HEK293 (cell line): ENCODE data around the gene SLC51A.

ENCODE experiments used
- CTCF ChIA-PET: fragments of 350-600 bp; formaldehyde crosslinking; extraction: SDS; loops from one replicate; lab custom pipeline; 2021; ENCODE audit warnings: antibody characterized with exemption; lab: Yijun Ruan, JAX
- POLR2A ChIA-PET: fragments of 300-600 bp; formaldehyde crosslinking; extraction: SDS; loops from one replicate; lab custom pipeline; 2020; ENCODE audit warnings: antibody characterized with exemption, inconsistent platforms; lab: Yijun Ruan, JAX
- H3K27ac ChIP-seq: fragments of 200-500 bp; sonication (Bioruptor generic); 2 replicates; pipeline ENCODE4 v1.5.1; 2014; ENCODE audit warnings: low read depth, low read length, control low read depth, inconsistent platforms; ENCODE audit errors: extremely low read depth
- H3K36me3 ChIP-seq, 2 experiments: fragments of 200-500 bp in 1 of 2; sonication (Bioruptor generic) in 1 of 2; 1 replicate in 1 of 2; 2 replicates in 1 of 2; pipeline ENCODE4 v1.5.1; 2014 to 2017; ENCODE audit warnings: inconsistent platforms in 2 of 2, low read length in 2 of 2; ENCODE audit not compliant: control insufficient read depth in 2 of 2, insufficient read depth in 1 of 2
- H3K4me1 ChIP-seq: fragments of 200-500 bp; sonication (Bioruptor generic); 2 replicates; pipeline ENCODE4 v1.5.1; 2014; ENCODE audit warnings: mild to moderate bottlenecking, low read length, inconsistent platforms; ENCODE audit not compliant: control insufficient read depth, insufficient read depth
- H3K4me3 ChIP-seq: 2 replicates; pipeline ENCODE4 v1.5.1; 2011; ENCODE audit warnings: low read depth, mild to moderate bottlenecking, control low read depth, low read length, moderate library complexity
- H3K9me3 ChIP-seq: fragments of 200-500 bp; sonication (Bioruptor generic); 2 replicates; pipeline ENCODE4 v1.5.1; 2014; ENCODE audit warnings: low read depth, low read length, inconsistent platforms; ENCODE audit not compliant: control insufficient read depth, insufficient read depth
- BCL11B ChIP-seq: fragments of 450-650 bp; formaldehyde crosslinking; IDR thresholded peaks from 2 replicates; pipeline ENCODE4 v1.5.1; 2016; ENCODE audit warnings: low read depth, missing biosample characterization, missing genetic modification characterization
- HOXD13 ChIP-seq: sonication (generic); formaldehyde crosslinking; IDR thresholded peaks from 2 replicates; pipeline ENCODE4 v1.8.0; 2022; ENCODE audit warnings: missing genetic modification reagents, borderline replicate concordance
- KLF17 ChIP-seq: fragments of 450-650 bp; formaldehyde crosslinking; IDR thresholded peaks from 2 replicates; pipeline ENCODE4 v1.5.1; 2016; ENCODE audit warnings: missing biosample characterization, missing genetic modification characterization
- MYNN ChIP-seq: fragments of 450-650 bp; formaldehyde crosslinking; IDR thresholded peaks from 2 replicates; pipeline ENCODE4 v1.5.1; 2016; ENCODE audit warnings: missing biosample characterization, missing genetic modification characterization, borderline replicate concordance
- MZF1 ChIP-seq: fragments of 450-650 bp; formaldehyde crosslinking; IDR thresholded peaks from 2 replicates; pipeline ENCODE4 v1.5.1; 2017; ENCODE audit warnings: missing biosample characterization, missing genetic modification characterization, borderline replicate concordance
- OVOL3 ChIP-seq: fragments of 450-650 bp; formaldehyde crosslinking; IDR thresholded peaks from 2 replicates; pipeline ENCODE4 v1.5.1; 2016; ENCODE audit warnings: missing biosample characterization, missing genetic modification characterization
- REPIN1 ChIP-seq: fragments of 450-650 bp; formaldehyde crosslinking; IDR thresholded peaks from 2 replicates; pipeline ENCODE4 v1.5.1; 2017; ENCODE audit warnings: missing biosample characterization, missing genetic modification characterization, low read depth
- TRIM28 ChIP-seq: IDR thresholded peaks from 2 replicates; pipeline ENCODE4 v1.6.1; 2011; ENCODE audit warnings: low read length, control low read depth, borderline replicate concordance
- ZFP3 ChIP-seq: fragments of 450-650 bp; formaldehyde crosslinking; IDR thresholded peaks from 2 replicates; pipeline ENCODE4 v1.5.1; 2016; ENCODE audit warnings: low read depth, missing biosample characterization, missing genetic modification characterization
- ZIC2 ChIP-seq: fragments of 450-650 bp; formaldehyde crosslinking; IDR thresholded peaks from 2 replicates; pipeline ENCODE4 v1.5.1; 2016; ENCODE audit warnings: missing biosample characterization, missing genetic modification characterization
- ZNF354C ChIP-seq: fragments of 450-650 bp; formaldehyde crosslinking; IDR thresholded peaks from 2 replicates; pipeline ENCODE4 v1.5.1; 2016; ENCODE audit warnings: missing biosample characterization, missing genetic modification characterization, low read depth, borderline replicate concordance
- ZNF404 ChIP-seq: fragments of 450-650 bp; formaldehyde crosslinking; IDR thresholded peaks from 2 replicates; pipeline ENCODE4 v1.5.1; 2017; ENCODE audit warnings: missing biosample characterization, missing genetic modification characterization
- ZNF449 ChIP-seq: fragments of 450-650 bp; formaldehyde crosslinking; IDR thresholded peaks from 2 replicates; pipeline ENCODE4 v1.5.1; 2017; ENCODE audit warnings: missing biosample characterization, mild to moderate bottlenecking, missing genetic modification characterization, moderate library complexity
- ZNF518A ChIP-seq: fragments of 450-650 bp; formaldehyde crosslinking; conservative IDR thresholded peaks from 2 replicates; pipeline ENCODE4 v1.5.1; 2016; ENCODE audit warnings: low read depth, missing biosample characterization, missing genetic modification characterization
- ZNF660 ChIP-seq: fragments of 450-650 bp; IDR thresholded peaks from 2 replicates; pipeline ENCODE4 v1.5.1; 2018; ENCODE audit warnings: missing biosample characterization, mild to moderate bottlenecking, missing genetic modification characterization
- ZNF776 ChIP-seq: fragments of 450-650 bp; formaldehyde crosslinking; IDR thresholded peaks from 2 replicates; pipeline ENCODE4 v1.5.0; 2017; ENCODE audit warnings: missing biosample characterization, missing genetic modification characterization, borderline replicate concordance
- TF ChIP-seq, protein P1 (sequence below): fragments of 450-650 bp; formaldehyde crosslinking; IDR thresholded peaks from 2 replicates; pipeline ENCODE4 v1.5.1; 2016; ENCODE audit warnings: missing biosample characterization, missing genetic modification characterization
- TF ChIP-seq, protein P2 (sequence below): fragments of 450-650 bp; formaldehyde crosslinking; conservative IDR thresholded peaks from 2 replicates; pipeline ENCODE4 v1.5.1; 2016; ENCODE audit warnings: low read depth, missing biosample characterization, missing genetic modification characterization
- TF ChIP-seq, protein P3 (sequence below): fragments of 450-650 bp; formaldehyde crosslinking; IDR thresholded peaks from 2 replicates; pipeline ENCODE4 v1.5.1; 2016; ENCODE audit warnings: missing biosample characterization, missing genetic modification characterization, low read depth

The SLC51A gene

DNA sequence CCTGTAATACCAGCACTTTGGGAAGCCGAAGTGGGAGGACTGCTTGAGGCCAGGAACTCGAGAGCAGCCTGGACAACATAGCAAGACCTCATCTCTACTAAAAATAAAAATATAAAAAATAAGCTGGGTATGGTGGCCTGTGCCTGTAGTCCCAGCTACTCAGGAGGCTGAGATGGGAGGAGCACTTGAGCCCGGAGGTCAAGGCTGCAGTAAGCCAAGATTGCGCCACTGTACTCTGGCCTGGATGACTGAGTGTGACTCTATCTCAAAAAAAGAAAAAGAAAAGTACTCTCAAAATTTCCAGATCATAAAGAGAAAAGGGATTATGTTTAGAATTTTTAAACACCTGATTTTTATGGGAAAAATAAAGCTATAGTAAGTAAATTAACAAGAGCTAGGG, 24.1 kb downstream of the SLC51A start:
- H3K36me3 ChIP-seq, result peaks cover 0 to 59% of the 10 kb centered on the region in 2 experiments; a peak in 2 of 3 replicates
- no peak overlapping the region for H3K27ac ChIP-seq
- CTCF ChIA-PET, result no interaction called here
- no peaks in the 10 kb centered on the region for H3K9me3 ChIP-seq
- POLR2A ChIA-PET, result no interaction called here
- H3K4me1 ChIP-seq, result no peaks in the 10 kb centered on the region
- TF ChIP-seq MZF1, result no peak
- no peak for TF ChIP-seq HOXD13
- no peak for TF ChIP-seq REPIN1 (tag by site-specific recombination)
- TF ChIP-seq, protein P1, sequence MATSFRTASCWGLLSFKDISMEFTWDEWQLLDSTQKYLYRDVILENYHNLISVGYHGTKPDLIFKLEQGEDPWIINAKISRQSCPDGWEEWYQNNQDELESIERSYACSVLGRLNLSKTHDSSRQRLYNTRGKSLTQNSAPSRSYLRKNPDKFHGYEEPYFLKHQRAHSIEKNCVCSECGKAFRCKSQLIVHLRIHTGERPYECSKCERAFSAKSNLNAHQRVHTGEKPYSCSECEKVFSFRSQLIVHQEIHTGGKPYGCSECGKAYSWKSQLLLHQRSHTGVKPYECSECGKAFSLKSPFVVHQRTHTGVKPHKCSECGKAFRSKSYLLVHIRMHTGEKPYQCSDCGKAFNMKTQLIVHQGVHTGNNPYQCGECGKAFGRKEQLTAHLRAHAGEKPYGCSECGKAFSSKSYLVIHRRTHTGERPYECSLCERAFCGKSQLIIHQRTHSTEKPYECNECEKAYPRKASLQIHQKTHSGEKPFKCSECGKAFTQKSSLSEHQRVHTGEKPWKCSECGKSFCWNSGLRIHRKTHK (tag by site-specific recombination), result no peak
- TF ChIP-seq MYNN (tag by site-specific recombination), result no peak
- TF ChIP-seq, protein P2, sequence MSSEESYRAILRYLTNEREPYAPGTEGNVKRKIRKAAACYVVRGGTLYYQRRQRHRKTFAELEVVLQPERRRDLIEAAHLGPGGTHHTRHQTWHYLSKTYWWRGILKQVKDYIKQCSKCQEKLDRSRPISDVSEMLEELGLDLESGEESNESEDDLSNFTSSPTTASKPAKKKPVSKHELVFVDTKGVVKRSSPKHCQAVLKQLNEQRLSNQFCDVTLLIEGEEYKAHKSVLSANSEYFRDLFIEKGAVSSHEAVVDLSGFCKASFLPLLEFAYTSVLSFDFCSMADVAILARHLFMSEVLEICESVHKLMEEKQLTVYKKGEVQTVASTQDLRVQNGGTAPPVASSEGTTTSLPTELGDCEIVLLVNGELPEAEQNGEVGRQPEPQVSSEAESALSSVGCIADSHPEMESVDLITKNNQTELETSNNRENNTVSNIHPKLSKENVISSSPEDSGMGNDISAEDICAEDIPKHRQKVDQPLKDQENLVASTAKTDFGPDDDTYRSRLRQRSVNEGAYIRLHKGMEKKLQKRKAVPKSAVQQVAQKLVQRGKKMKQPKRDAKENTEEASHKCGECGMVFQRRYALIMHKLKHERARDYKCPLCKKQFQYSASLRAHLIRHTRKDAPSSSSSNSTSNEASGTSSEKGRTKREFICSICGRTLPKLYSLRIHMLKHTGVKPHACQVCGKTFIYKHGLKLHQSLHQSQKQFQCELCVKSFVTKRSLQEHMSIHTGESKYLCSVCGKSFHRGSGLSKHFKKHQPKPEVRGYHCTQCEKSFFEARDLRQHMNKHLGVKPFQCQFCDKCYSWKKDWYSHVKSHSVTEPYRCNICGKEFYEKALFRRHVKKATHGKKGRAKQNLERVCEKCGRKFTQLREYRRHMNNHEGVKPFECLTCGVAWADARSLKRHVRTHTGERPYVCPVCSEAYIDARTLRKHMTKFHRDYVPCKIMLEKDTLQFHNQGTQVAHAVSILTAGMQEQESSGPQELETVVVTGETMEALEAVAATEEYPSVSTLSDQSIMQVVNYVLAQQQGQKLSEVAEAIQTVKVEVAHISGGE (tag by site-specific recombination), result no peak
- TF ChIP-seq, protein P3, sequence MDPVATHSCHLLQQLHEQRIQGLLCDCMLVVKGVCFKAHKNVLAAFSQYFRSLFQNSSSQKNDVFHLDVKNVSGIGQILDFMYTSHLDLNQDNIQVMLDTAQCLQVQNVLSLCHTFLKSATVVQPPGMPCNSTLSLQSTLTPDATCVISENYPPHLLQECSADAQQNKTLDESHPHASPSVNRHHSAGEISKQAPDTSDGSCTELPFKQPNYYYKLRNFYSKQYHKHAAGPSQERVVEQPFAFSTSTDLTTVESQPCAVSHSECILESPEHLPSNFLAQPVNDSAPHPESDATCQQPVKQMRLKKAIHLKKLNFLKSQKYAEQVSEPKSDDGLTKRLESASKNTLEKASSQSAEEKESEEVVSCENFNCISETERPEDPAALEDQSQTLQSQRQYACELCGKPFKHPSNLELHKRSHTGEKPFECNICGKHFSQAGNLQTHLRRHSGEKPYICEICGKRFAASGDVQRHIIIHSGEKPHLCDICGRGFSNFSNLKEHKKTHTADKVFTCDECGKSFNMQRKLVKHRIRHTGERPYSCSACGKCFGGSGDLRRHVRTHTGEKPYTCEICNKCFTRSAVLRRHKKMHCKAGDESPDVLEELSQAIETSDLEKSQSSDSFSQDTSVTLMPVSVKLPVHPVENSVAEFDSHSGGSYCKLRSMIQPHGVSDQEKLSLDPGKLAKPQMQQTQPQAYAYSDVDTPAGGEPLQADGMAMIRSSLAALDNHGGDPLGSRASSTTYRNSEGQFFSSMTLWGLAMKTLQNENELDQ (tag by site-specific recombination), result no peak
- no peak for TF ChIP-seq ZFP3
- TF ChIP-seq OVOL3 (tag by site-specific recombination), result no peak
- TF ChIP-seq ZNF660, result no peak
- no peak for TF ChIP-seq BCL11B (tag by site-specific recombination)
- no peak for TF ChIP-seq KLF17 (tag by site-specific recombination)
- no peak for TF ChIP-seq ZNF776 (tag by site-specific recombination)
- no peak for TF ChIP-seq ZNF354C
- TF ChIP-seq ZIC2 (tag by site-specific recombination), result no peak
- TF ChIP-seq ZNF518A (tag by site-specific recombination), result no peak
- no peak for TF ChIP-seq ZNF449
- TF ChIP-seq ZNF404 (tag by site-specific recombination), result no peak
- no peak for TF ChIP-seq TRIM28
- H3K4me3 ChIP-seq, result no peak overlapping the region
